ENCODE results near the gene SYT14.
"Not testable (repeated sequence)": the region's sequence is repeated elsewhere in the genome, so short reads cannot be mapped to it uniquely, and the experiment has no call there.

DNA sequence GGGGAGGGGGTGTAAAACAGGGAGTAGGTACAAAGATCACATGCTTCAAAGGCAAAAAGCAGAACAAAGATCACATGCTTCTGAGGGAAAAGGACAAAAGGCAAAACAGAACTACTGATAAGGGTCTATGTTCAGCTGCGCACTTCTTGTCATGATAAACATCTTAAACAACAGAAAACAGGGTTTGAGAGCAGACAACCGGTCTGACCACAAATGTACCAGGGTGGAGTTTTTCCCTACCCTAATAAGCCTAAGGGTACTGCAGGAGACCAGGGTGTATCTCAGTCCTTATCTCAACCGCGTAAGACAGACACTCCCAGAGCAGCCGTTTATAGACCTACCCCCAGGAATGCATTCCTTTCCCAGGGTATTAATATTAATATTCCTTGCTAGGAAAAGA, 258.2 kb downstream of the SYT14 start:
- not testable (repeated sequence) for TF ChIP-seq POLR2A (IDR thresholded peaks at IDR 0.05)
- TF ChIP-seq, protein P1, sequence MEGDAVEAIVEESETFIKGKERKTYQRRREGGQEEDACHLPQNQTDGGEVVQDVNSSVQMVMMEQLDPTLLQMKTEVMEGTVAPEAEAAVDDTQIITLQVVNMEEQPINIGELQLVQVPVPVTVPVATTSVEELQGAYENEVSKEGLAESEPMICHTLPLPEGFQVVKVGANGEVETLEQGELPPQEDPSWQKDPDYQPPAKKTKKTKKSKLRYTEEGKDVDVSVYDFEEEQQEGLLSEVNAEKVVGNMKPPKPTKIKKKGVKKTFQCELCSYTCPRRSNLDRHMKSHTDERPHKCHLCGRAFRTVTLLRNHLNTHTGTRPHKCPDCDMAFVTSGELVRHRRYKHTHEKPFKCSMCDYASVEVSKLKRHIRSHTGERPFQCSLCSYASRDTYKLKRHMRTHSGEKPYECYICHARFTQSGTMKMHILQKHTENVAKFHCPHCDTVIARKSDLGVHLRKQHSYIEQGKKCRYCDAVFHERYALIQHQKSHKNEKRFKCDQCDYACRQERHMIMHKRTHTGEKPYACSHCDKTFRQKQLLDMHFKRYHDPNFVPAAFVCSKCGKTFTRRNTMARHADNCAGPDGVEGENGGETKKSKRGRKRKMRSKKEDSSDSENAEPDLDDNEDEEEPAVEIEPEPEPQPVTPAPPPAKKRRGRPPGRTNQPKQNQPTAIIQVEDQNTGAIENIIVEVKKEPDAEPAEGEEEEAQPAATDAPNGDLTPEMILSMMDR (IDR thresholded peaks at IDR 0.05): not testable (repeated sequence)
